ENCODE results near the gene HHLA2.

Gene HHLA2

GRCh38 chr3:108322352-108322751 lies 26.0 kb downstream of the HHLA2 start:
- Histone ChIP-seq H3K4me3 (ENCODE audit: low read depth, low read length) (no peak overlapping the region), H3K9me3 (ENCODE audit: control insufficient read depth, insufficient read depth, low read length) (no peaks in the 10 kb centered on the region), H3K27me3 (ENCODE audit: control insufficient read depth, insufficient read depth, low read length) (no peaks in the 10 kb centered on the region), H3K4me1 (ENCODE audit: control insufficient read depth, insufficient read depth, low read length) (peaks cover 11% of the 10 kb centered on the region; the same call in 1 of the 2 replicates), H3K36me3 (ENCODE audit: control insufficient read depth, insufficient read depth, low read length) (no peaks in the 10 kb centered on the region), H3K9ac (ENCODE audit: low read depth, low read length) (no peak overlapping the region), H3K27ac (ENCODE audit: low read depth, low read length) (no peak overlapping the region)

- H3K27me3 ChIP-seq (ENCODE audit: control insufficient read depth, insufficient read depth, low read length): no peaks in the 10 kb centered on the region
- no peak overlapping the region for H3K9ac ChIP-seq (ENCODE audit: low read depth, low read length)
- H3K27ac ChIP-seq (ENCODE audit: low read depth, low read length): no peak overlapping the region
- H3K4me1 ChIP-seq (ENCODE audit: control insufficient read depth, insufficient read depth, low read length): peaks cover 11% of the 10 kb centered on the region; the same call in 1 of the 2 replicates
- no peak overlapping the region for H3K4me3 ChIP-seq (ENCODE audit: low read depth, low read length)
- no peaks in the 10 kb centered on the region for H3K9me3 ChIP-seq (ENCODE audit: control insufficient read depth, insufficient read depth, low read length)
- H3K36me3 ChIP-seq (ENCODE audit: control insufficient read depth, insufficient read depth, low read length): no peaks in the 10 kb centered on the region
Observed at GRCh38 chr3:108324177-108324576, 27.8 kb downstream of the HHLA2 start.

- Histone ChIP-seq H3K27me3 (ENCODE audit: control insufficient read depth, insufficient read depth, low read length) (no peaks in the 10 kb centered on the region), H3K27ac (ENCODE audit: low read depth, low read length) (no peak overlapping the region), H3K9ac (ENCODE audit: low read depth, low read length) (no peak overlapping the region), H3K36me3 (ENCODE audit: control insufficient read depth, insufficient read depth, low read length) (no peaks in the 10 kb centered on the region), H3K4me1 (ENCODE audit: control insufficient read depth, insufficient read depth, low read length) (peaks cover 3% of the 10 kb centered on the region; the same call in 1 of the 2 replicates), H3K4me3 (ENCODE audit: low read depth, low read length) (no peak overlapping the region), H3K9me3 (ENCODE audit: control insufficient read depth, insufficient read depth, low read length) (no peaks in the 10 kb centered on the region)
Observed at GRCh38 chr3:108327168-108327567, 30.8 kb downstream of the HHLA2 start.

- Histone ChIP-seq H3K4me3 (ENCODE audit: low read depth, low read length) (no peak overlapping the region), H3K36me3 (ENCODE audit: control insufficient read depth, insufficient read depth, low read length) (no peaks in the 10 kb centered on the region), H3K9me3 (ENCODE audit: control insufficient read depth, insufficient read depth, low read length) (no peaks in the 10 kb centered on the region), H3K9ac (ENCODE audit: low read depth, low read length) (no peak overlapping the region), H3K27ac (ENCODE audit: low read depth, low read length) (no peak overlapping the region), H3K27me3 (ENCODE audit: control insufficient read depth, insufficient read depth, low read length) (no peaks in the 10 kb centered on the region), H3K4me1 (ENCODE audit: control insufficient read depth, insufficient read depth, low read length) (no peaks in the 10 kb centered on the region)
Observed at GRCh38 chr3:108328821-108329486, 32.6 kb downstream of the HHLA2 start.

GRCh38 chr3:108329508-108329907 lies 33.2 kb downstream of the HHLA2 start:
- no peak overlapping the region for H3K4me3 ChIP-seq (ENCODE audit: low read depth, low read length)
- no peak overlapping the region for H3K27ac ChIP-seq (ENCODE audit: low read depth, low read length)
- H3K4me1 ChIP-seq (ENCODE audit: control insufficient read depth, insufficient read depth, low read length): no peaks in the 10 kb centered on the region
- H3K27me3 ChIP-seq (ENCODE audit: control insufficient read depth, insufficient read depth, low read length): no peaks in the 10 kb centered on the region
- no peaks in the 10 kb centered on the region for H3K9me3 ChIP-seq (ENCODE audit: control insufficient read depth, insufficient read depth, low read length)
- H3K9ac ChIP-seq (ENCODE audit: low read depth, low read length): no peak overlapping the region
- no peaks in the 10 kb centered on the region for H3K36me3 ChIP-seq (ENCODE audit: control insufficient read depth, insufficient read depth, low read length)

GRCh38 chr3:108329947-108330346 lies 33.6 kb downstream of the HHLA2 start:
- Histone ChIP-seq H3K4me3 (ENCODE audit: low read depth, low read length) (no peak overlapping the region), H3K9ac (ENCODE audit: low read depth, low read length) (no peak overlapping the region), H3K27me3 (ENCODE audit: control insufficient read depth, insufficient read depth, low read length) (no peaks in the 10 kb centered on the region), H3K4me1 (ENCODE audit: control insufficient read depth, insufficient read depth, low read length) (no peaks in the 10 kb centered on the region), H3K9me3 (ENCODE audit: control insufficient read depth, insufficient read depth, low read length) (no peaks in the 10 kb centered on the region), H3K36me3 (ENCODE audit: control insufficient read depth, insufficient read depth, low read length) (no peaks in the 10 kb centered on the region), H3K27ac (ENCODE audit: low read depth, low read length) (no peak overlapping the region)

- Histone ChIP-seq H3K9me3 (ENCODE audit: control insufficient read depth, insufficient read depth, low read length) (no peaks in the 10 kb centered on the region), H3K27me3 (ENCODE audit: control insufficient read depth, insufficient read depth, low read length) (no peaks in the 10 kb centered on the region)
Observed at GRCh38 chr3:108331792-108332191, 35.4 kb downstream of the HHLA2 start.

GRCh38 chr3:108333961-108334360 lies 37.6 kb downstream of the HHLA2 start:
- H3K9ac ChIP-seq (ENCODE audit: low read depth, low read length): no peak overlapping the region

More at GRCh38 chr3:108331792-108332191, 35.4 kb downstream of the HHLA2 start:
- Histone ChIP-seq H3K9ac (ENCODE audit: low read depth, low read length) (no peak overlapping the region), H3K4me3 (ENCODE audit: low read depth, low read length) (no peak overlapping the region), H3K36me3 (ENCODE audit: control insufficient read depth, insufficient read depth, low read length) (no peaks in the 10 kb centered on the region), H3K4me1 (ENCODE audit: control insufficient read depth, insufficient read depth, low read length) (no peaks in the 10 kb centered on the region), H3K27ac (ENCODE audit: low read depth, low read length) (no peak overlapping the region)

GRCh38 chr3:108334701-108335100 lies 38.4 kb downstream of the HHLA2 start:
- Histone ChIP-seq H3K36me3 (ENCODE audit: control insufficient read depth, insufficient read depth, low read length) (no peaks in the 10 kb centered on the region), H3K4me1 (ENCODE audit: control insufficient read depth, insufficient read depth, low read length) (no peaks in the 10 kb centered on the region), H3K9me3 (ENCODE audit: control insufficient read depth, insufficient read depth, low read length) (no peaks in the 10 kb centered on the region), H3K4me3 (ENCODE audit: low read depth, low read length) (no peak overlapping the region), H3K27me3 (ENCODE audit: control insufficient read depth, insufficient read depth, low read length) (no peaks in the 10 kb centered on the region), H3K27ac (ENCODE audit: low read depth, low read length) (no peak overlapping the region), H3K9ac (ENCODE audit: low read depth, low read length) (no peak overlapping the region)

More at GRCh38 chr3:108333961-108334360, 37.6 kb downstream of the HHLA2 start:
- H3K27ac ChIP-seq (ENCODE audit: low read depth, low read length): no peak overlapping the region
- H3K4me3 ChIP-seq (ENCODE audit: low read depth, low read length): no peak overlapping the region
- no peaks in the 10 kb centered on the region for H3K9me3 ChIP-seq (ENCODE audit: control insufficient read depth, insufficient read depth, low read length)
- no peaks in the 10 kb centered on the region for H3K27me3 ChIP-seq (ENCODE audit: control insufficient read depth, insufficient read depth, low read length)
- H3K4me1 ChIP-seq (ENCODE audit: control insufficient read depth, insufficient read depth, low read length): no peaks in the 10 kb centered on the region
- H3K36me3 ChIP-seq (ENCODE audit: control insufficient read depth, insufficient read depth, low read length): no peaks in the 10 kb centered on the region

- Histone ChIP-seq H3K27me3 (ENCODE audit: control insufficient read depth, insufficient read depth, low read length) (no peaks in the 10 kb centered on the region), H3K27ac (ENCODE audit: low read depth, low read length) (no peak overlapping the region), H3K9ac (ENCODE audit: low read depth, low read length) (no peak overlapping the region), H3K4me3 (ENCODE audit: low read depth, low read length) (no peak overlapping the region), H3K9me3 (ENCODE audit: control insufficient read depth, insufficient read depth, low read length) (no peaks in the 10 kb centered on the region), H3K4me1 (ENCODE audit: control insufficient read depth, insufficient read depth, low read length) (no peaks in the 10 kb centered on the region), H3K36me3 (ENCODE audit: control insufficient read depth, insufficient read depth, low read length) (no peaks in the 10 kb centered on the region)
Observed at GRCh38 chr3:108338901-108339545, 42.7 kb downstream of the HHLA2 start.

GRCh38 chr3:108341911-108342310 lies 45.6 kb downstream of the HHLA2 start:
- Histone ChIP-seq H3K9me3 (ENCODE audit: control insufficient read depth, insufficient read depth, low read length) (no peaks in the 10 kb centered on the region), H3K27me3 (ENCODE audit: control insufficient read depth, insufficient read depth, low read length) (no peaks in the 10 kb centered on the region), H3K27ac (ENCODE audit: low read depth, low read length) (no peak overlapping the region), H3K4me3 (ENCODE audit: low read depth, low read length) (no peak overlapping the region), H3K9ac (ENCODE audit: low read depth, low read length) (no peak overlapping the region), H3K4me1 (ENCODE audit: control insufficient read depth, insufficient read depth, low read length) (no peaks in the 10 kb centered on the region), H3K36me3 (ENCODE audit: control insufficient read depth, insufficient read depth, low read length) (no peaks in the 10 kb centered on the region)
